CD14-positive monocyte (primary cell): ENCODE data around the gene SLC46A3. TPM values are rescaled to one million over a fixed set of nuclear protein-coding genes. Genes with fewer than 3 reads are reported as not detected.

Experiments used
- DNase-seq, 3 donors: peaks; one replicate each; pipeline ENCODE4 v3.0.0-alpha.2; 2011 to 2022
- H2AFZ ChIP-seq: 2 replicates; pipeline ENCODE4 v1.6.0; 2012; ENCODE audit warnings: mild to moderate bottlenecking, low read depth, low read length, inconsistent platforms; ENCODE audit not compliant: insufficient read depth, poor library complexity, severe bottlenecking
- H3K27ac ChIP-seq, 2 donors: 1 replicate in 1 of 2; 2 replicates in 1 of 2; pipeline ENCODE4 v1.5.1; 2012 to 2013; ENCODE audit warnings: low read length in 2 of 2, control low read depth in 1 of 2, inconsistent platforms in 1 of 2, low read depth in 1 of 2, mild to moderate bottlenecking in 1 of 2
- H3K27me3 ChIP-seq, 2 donors: one replicate each; pipeline versions ENCODE4 v1.6.0 to v1.6.1; 2011 to 2013; ENCODE audit warnings: low read length in 2 of 2; ENCODE audit not compliant: control insufficient read depth in 2 of 2, insufficient read depth in 2 of 2
- H3K36me3 ChIP-seq, 2 donors: replicated peaks in 1 of 2; 1 replicate in 1 of 2; 2 replicates in 1 of 2; pipeline versions ENCODE4 v1.5.1 to v1.6.1; 2012 to 2013; ENCODE audit warnings: low read length in 2 of 2, control low read depth in 1 of 2, inconsistent platforms in 1 of 2, mild to moderate bottlenecking in 1 of 2; ENCODE audit not compliant: insufficient read depth in 2 of 2, control insufficient read depth in 1 of 2
- H3K4me1 ChIP-seq, 2 donors: 1 replicate in 1 of 2; 2 replicates in 1 of 2; pipeline versions ENCODE4 v1.5.1 to v1.6.1; 2012 to 2013; ENCODE audit warnings: low read length in 2 of 2, control low read depth in 1 of 2, inconsistent platforms in 1 of 2, mild to moderate bottlenecking in 1 of 2, moderate library complexity in 1 of 2; ENCODE audit not compliant: insufficient read depth in 2 of 2, control insufficient read depth in 1 of 2
- H3K4me2 ChIP-seq: replicated peaks from 2 replicates; pipeline ENCODE3; 2012; ENCODE audit warnings: low read length, moderate library complexity, mild to moderate bottlenecking; ENCODE audit not compliant: poor library complexity, severe bottlenecking; ENCODE audit errors: extremely low read depth
- H3K4me3 ChIP-seq, 3 experiments: fragments of 200-600 bp in 1 of 3; sonication (generic) in 1 of 3; replicated peaks in 1 of 3; 1 replicate in 2 of 3; 2 replicates in 1 of 3; pipeline ENCODE4 v1.5.1; 2011 to 2013; ENCODE audit warnings: low read length in 3 of 3, mild to moderate bottlenecking in 3 of 3, control low read depth in 2 of 3, low read depth in 2 of 3, inconsistent platforms in 1 of 3, moderate library complexity in 1 of 3
- H3K79me2 ChIP-seq: 2 replicates; pipeline ENCODE4 v1.6.0; 2012; ENCODE audit warnings: mild to moderate bottlenecking, control low read depth, inconsistent platforms, low read length, moderate library complexity; ENCODE audit not compliant: insufficient read depth
- H3K9ac ChIP-seq: 2 replicates; pipeline ENCODE4 v1.6.0; 2017; ENCODE audit warnings: low read length, mild to moderate bottlenecking; ENCODE audit not compliant: insufficient read depth, poor library complexity, severe bottlenecking
- H3K9me3 ChIP-seq, 2 donors: replicated peaks in 1 of 2; 1 replicate in 1 of 2; 2 replicates in 1 of 2; pipeline versions ENCODE4 v1.5.1 to v1.6.1; 2012 to 2013; ENCODE audit warnings: low read length in 2 of 2, control low read depth in 1 of 2; ENCODE audit not compliant: control insufficient read depth in 1 of 2, insufficient read depth in 1 of 2
- H4K20me1 ChIP-seq: 2 replicates; pipeline ENCODE4 v1.6.0; 2012; ENCODE audit warnings: mild to moderate bottlenecking, low read length, control low read depth, moderate library complexity; ENCODE audit not compliant: insufficient read depth
- H3K27ac Mint-ChIP-seq, 7 donors: one replicate each; pipeline ENCODE4 v1.8.0; 2020; ENCODE audit warnings: mild to moderate bottlenecking in 7 of 7, mixed read lengths in 7 of 7, moderate library complexity in 6 of 7, inconsistent platforms in 2 of 7
- H3K27me3 Mint-ChIP-seq, 3 donors: one replicate each; pipeline ENCODE4 v1.8.0; 2021 to 2022; ENCODE audit warnings: low read depth in 3 of 3, mild to moderate bottlenecking in 3 of 3, mixed read lengths in 3 of 3, moderate library complexity in 3 of 3, inconsistent platforms in 1 of 3
- H3K36me3 Mint-ChIP-seq, 2 donors: one replicate each; pipeline ENCODE4 v1.8.0; 2020; ENCODE audit warnings: mixed read lengths in 2 of 2, inconsistent platforms in 1 of 2, mild to moderate bottlenecking in 1 of 2
- H3K4me1 Mint-ChIP-seq: one replicate; pipeline ENCODE4 v1.8.0; 2020; ENCODE audit warnings: mild to moderate bottlenecking, mixed read lengths
- H3K4me3 Mint-ChIP-seq, 2 donors: one replicate each; pipeline ENCODE4 v1.8.0; 2020; ENCODE audit warnings: mild to moderate bottlenecking in 2 of 2, mixed read lengths in 2 of 2, moderate library complexity in 1 of 2
- H3K9me3 Mint-ChIP-seq, 7 donors: one replicate each; pipeline ENCODE4 v1.8.0; 2020 to 2022; ENCODE audit warnings: mixed read lengths in 7 of 7, mild to moderate bottlenecking in 6 of 7, moderate library complexity in 6 of 7, inconsistent platforms in 2 of 7
- CTCF ChIP-seq: fragments of 200-600 bp; IDR thresholded peaks from one replicate; pipeline ENCODE4 v1.8.0; 2022; ENCODE audit warnings: antibody characterized with exemption, mild to moderate bottlenecking
- WGBS: methylation state at CpG from one replicate; pipeline ENCODE4 v1.1.5; 2013; ENCODE audit warnings: missing lambda C conversion rate; ENCODE audit not compliant: insufficient coverage; 5-methylcytosine and 5-hydroxymethylcytosine counted together
- intact Hi-C, 2 donors: fragments of 100-400 bp; cut with micrococcal nuclease; formaldehyde crosslinking; loops; one replicate each; pipeline versions ENCODE4 v1.15.0 to v1.15.1; 2023
- polyA plus RNA-seq, 3 donors: library from polyadenylated mRNA; depleted of rRNA in 1 of 3; unstranded in 2 of 3; stranded (reverse) in 1 of 3; fragments of 300-500 nt in 2 of 3; fragments of >200 nt in 1 of 3; fragmentation: Illumina TruSeq in 2 of 3; gene quantifications; 1 replicate in 2 of 3; 2 replicates in 1 of 3; pipeline ENCODE4 v1.2.3, GENCODE V29; 2012 to 2021

The SLC46A3 gene
- polyA plus RNA-seq, 3 donors: 8.2 to 21.1 (median 13.8) TPM

GRCh38 chr13:28723806-28724205, 5.0 kb upstream of the SLC46A3 start:
- H3K9me3 ChIP-seq: no peaks in the 10 kb centered on the region
- no peaks in the 10 kb centered on the region for H3K79me2 ChIP-seq
- H3K27me3 ChIP-seq: no peaks in the 10 kb centered on the region
- no peak overlapping the region for H3K4me3 ChIP-seq
- peaks cover 0 to 4% (median 0%) of the 10 kb centered on the region in 7 donors for H3K9me3 Mint-ChIP-seq
- no peak overlapping the region for H3K27ac ChIP-seq
- H3K36me3 ChIP-seq: no peaks in the 10 kb centered on the region
- H3K36me3 Mint-ChIP-seq: no peaks in the 10 kb centered on the region
- H3K4me3 Mint-ChIP-seq: no peak overlapping the region
- H4K20me1 ChIP-seq: no peaks in the 10 kb centered on the region
- no peak for TF ChIP-seq CTCF
- H3K27me3 Mint-ChIP-seq: peaks cover 2 to 12% (median 8%) of the 10 kb centered on the region in 3 donors
- H3K4me1 ChIP-seq: peaks cover 5 to 7% of the 10 kb centered on the region in 2 donors
- WGBS: 98% methylated on average over 13 of the region's 22 CpGs
- H3K9ac ChIP-seq: no peak overlapping the region
- no peak overlapping the region for H3K27ac Mint-ChIP-seq
- no peak for DNase-seq
- H3K4me1 Mint-ChIP-seq: peaks cover 7% of the 10 kb centered on the region
- H3K4me2 ChIP-seq: no peak overlapping the region
- no peak overlapping the region for H2AFZ ChIP-seq
- intact Hi-C loops: no loop called here

- H3K27me3 Mint-ChIP-seq: peaks cover 2 to 6% (median 5%) of the 10 kb centered on the region in 3 donors
- H3K36me3 Mint-ChIP-seq: peaks cover 12 to 20% of the 10 kb centered on the region in 2 donors
- no peak for TF ChIP-seq CTCF
- peak overlapping the region; percentile 37 to 78 (median 51) for H3K4me3 ChIP-seq
- H3K79me2 ChIP-seq: peaks cover 6% of the 10 kb centered on the region
- no peaks in the 10 kb centered on the region for H3K27me3 ChIP-seq
- peaks cover 24 to 27% of the 10 kb centered on the region in 2 donors for H3K4me1 ChIP-seq
- H3K9me3 ChIP-seq: no peaks in the 10 kb centered on the region
- H4K20me1 ChIP-seq: no peaks in the 10 kb centered on the region
- peaks cover 0 to 4% of the 10 kb centered on the region in 2 donors for H3K36me3 ChIP-seq
- peak overlapping the region; percentile 93 for H3K9ac ChIP-seq
- WGBS: 45% methylated on average over 10 of the region's 15 CpGs
- H3K27ac ChIP-seq: peak overlapping the region; percentile 97 to 100
- H3K9me3 Mint-ChIP-seq: peaks cover 0 to 4% (median 0%) of the 10 kb centered on the region in 7 donors
- peak overlapping the region; percentile 83 for H3K4me2 ChIP-seq
- H2AFZ ChIP-seq: peak overlapping the region; percentile 89
- intact Hi-C loops: loop anchor here in 1 of 2 donors (5.0 to 10.0 kb wide), 2 partner anchors 47 to 65 kb away; partner anchors contain the start of gene POMP
- H3K4me3 Mint-ChIP-seq: peak overlapping the region; percentile 87 to 98
- no peak for DNase-seq
- peaks cover 27% of the 10 kb centered on the region for H3K4me1 Mint-ChIP-seq
- peak overlapping the region; percentile 85 to 98 (median 96) for H3K27ac Mint-ChIP-seq
Measured at GRCh38 chr13:28719227-28720055, 671 bp upstream of the SLC46A3 start.
